Measurements from ENCODE around the gene HP1BP3.
A peak's percentile ranks its signal among the peaks of the same experiment; 100 is the strongest.
"Not testable (repeated sequence)": the region's sequence is repeated elsewhere in the genome, so short reads cannot be mapped to it uniquely, and the experiment has no call there.

HP1BP3 gene

GRCh38 chr1:20790785-20791184, 3.7 kb upstream of the HP1BP3 start:
- H3K4me3 ChIP-seq (ENCODE audit: severe bottlenecking) = no peak overlapping the region
- H3K4me1 ChIP-seq (ENCODE audit: insufficient read depth, poor library complexity, severe bottlenecking) = no peaks in the 10 kb centered on the region
- DNase-seq (ENCODE audit: low spot score) (no peak), ATAC-seq (ENCODE audit: low read depth) (no peak)
- H3K36me3 ChIP-seq (ENCODE audit: low read depth) = peaks cover 5% of the 10 kb centered on the region; the same call in 1 of the 2 replicates
- no peak for TF ChIP-seq CTCF (IDR thresholded peaks at IDR 0.05; ENCODE audit: poor library complexity, severe bottlenecking)
- no peaks in the 10 kb centered on the region for H3K9me3 ChIP-seq (ENCODE audit: severe bottlenecking)
- no peaks in the 10 kb centered on the region for H3K27me3 ChIP-seq (ENCODE audit: insufficient read depth, poor library complexity, severe bottlenecking)
- no peak overlapping the region for H3K27ac ChIP-seq (ENCODE audit: poor library complexity, severe bottlenecking)

GRCh38 chr1:20789598-20789997, 2.5 kb upstream of the HP1BP3 start:
- H3K4me3 ChIP-seq (ENCODE audit: severe bottlenecking); ATAC-seq (ENCODE audit: low read depth); H3K9me3 ChIP-seq (ENCODE audit: severe bottlenecking); H3K27me3 ChIP-seq (ENCODE audit: insufficient read depth, poor library complexity, severe bottlenecking); DNase-seq (ENCODE audit: low spot score); H3K27ac ChIP-seq (ENCODE audit: poor library complexity, severe bottlenecking); H3K4me1 ChIP-seq (ENCODE audit: insufficient read depth, poor library complexity, severe bottlenecking): not testable (repeated sequence)
- peaks cover 16% of the 10 kb centered on the region; the same call in 1 of the 2 replicates for H3K36me3 ChIP-seq (ENCODE audit: low read depth)

GRCh38 chr1:20787840-20788795, 1.0 kb upstream of the HP1BP3 start:
- Histone ChIP-seq H3K36me3 (ENCODE audit: low read depth) (peaks cover 22% of the 10 kb centered on the region), H3K4me1 (ENCODE audit: insufficient read depth, poor library complexity, severe bottlenecking) (peaks cover 7% of the 10 kb centered on the region), H3K27me3 (ENCODE audit: insufficient read depth, poor library complexity, severe bottlenecking) (no peaks in the 10 kb centered on the region), H3K27ac (ENCODE audit: poor library complexity, severe bottlenecking) (peak overlapping the region; percentile 86), H3K9me3 (ENCODE audit: severe bottlenecking) (no peaks in the 10 kb centered on the region), H3K4me3 (ENCODE audit: severe bottlenecking) (peak overlapping the region; percentile 93)
- no peak for TF ChIP-seq CTCF (IDR thresholded peaks at IDR 0.05; ENCODE audit: poor library complexity, severe bottlenecking)
- ATAC-seq (ENCODE audit: low read depth) (peak; percentile 15; the same call in 1 of the 3 replicates), DNase-seq (ENCODE audit: low spot score) (no peak)

GRCh38 chr1:20786253-20787028, 666 bp downstream of the HP1BP3 start:
- TF ChIP-seq CTCF (IDR thresholded peaks at IDR 0.05; ENCODE audit: poor library complexity, severe bottlenecking) = no peak
- peak; percentile 94 for DNase-seq (ENCODE audit: low spot score)
- peak; percentile 74 for ATAC-seq (ENCODE audit: low read depth)
- H3K27me3 ChIP-seq (ENCODE audit: insufficient read depth, poor library complexity, severe bottlenecking) = no peaks in the 10 kb centered on the region
- peaks cover 11% of the 10 kb centered on the region for H3K4me1 ChIP-seq (ENCODE audit: insufficient read depth, poor library complexity, severe bottlenecking)
- H3K36me3 ChIP-seq (ENCODE audit: low read depth) = peaks cover 31% of the 10 kb centered on the region
- peak overlapping the region; percentile 86 for H3K27ac ChIP-seq (ENCODE audit: poor library complexity, severe bottlenecking)
- H3K4me3 ChIP-seq (ENCODE audit: severe bottlenecking) = peak overlapping the region; percentile 93
- no peaks in the 10 kb centered on the region for H3K9me3 ChIP-seq (ENCODE audit: severe bottlenecking)

GRCh38 chr1:20785907-20786252, 1.2 kb downstream of the HP1BP3 start:
- no peaks in the 10 kb centered on the region for H3K27me3 ChIP-seq (ENCODE audit: insufficient read depth, poor library complexity, severe bottlenecking)
- ATAC-seq (ENCODE audit: low read depth) = no peak; the same call in 2 of the 3 replicates
- no peak for DNase-seq (ENCODE audit: low spot score)
- peak overlapping the region; percentile 86 for H3K27ac ChIP-seq (ENCODE audit: poor library complexity, severe bottlenecking)
- peaks cover 11% of the 10 kb centered on the region for H3K4me1 ChIP-seq (ENCODE audit: insufficient read depth, poor library complexity, severe bottlenecking)
- no peak for TF ChIP-seq CTCF (IDR thresholded peaks at IDR 0.05; ENCODE audit: poor library complexity, severe bottlenecking)
- H3K9me3 ChIP-seq (ENCODE audit: severe bottlenecking) = no peaks in the 10 kb centered on the region
- peaks cover 37% of the 10 kb centered on the region for H3K36me3 ChIP-seq (ENCODE audit: low read depth)
- H3K4me3 ChIP-seq (ENCODE audit: severe bottlenecking) = peak overlapping the region; percentile 93

Data from RWPE2 (cell line).